ENCODE results near the gene GOPC.

Gene GOPC

GRCh38 chr6:117595099-117595923, 7.0 kb downstream of the GOPC start:
- FAIRE-seq: no peak

GRCh38 chr6:117592983-117593759, 9.1 kb downstream of the GOPC start:
- no peak for FAIRE-seq

GRCh38 chr6:117591405-117591804, 10.9 kb downstream of the GOPC start:
- FAIRE-seq: no peak

- FAIRE-seq: no peak
Observed at GRCh38 chr6:117590447-117590846, 11.9 kb downstream of the GOPC start.

- FAIRE-seq: no peak
Observed at GRCh38 chr6:117585647-117586046, 16.7 kb downstream of the GOPC start.

- FAIRE-seq: no peak
Observed at GRCh38 chr6:117574198-117574597, 28.1 kb downstream of the GOPC start.

GRCh38 chr6:117573006-117573680, 29.2 kb downstream of the GOPC start:
- FAIRE-seq: no peak

- no peak for FAIRE-seq
Observed at GRCh38 chr6:117568831-117569410, 33.4 kb downstream of the GOPC start.

- no peak for FAIRE-seq
Observed at GRCh38 chr6:117568247-117568646, 34.1 kb downstream of the GOPC start.

- FAIRE-seq: no peak
Observed at GRCh38 chr6:117564681-117565080, 37.6 kb downstream of the GOPC start.

GRCh38 chr6:117561128-117561527, 41.2 kb downstream of the GOPC start:
- FAIRE-seq: no peak

- FAIRE-seq: no peak
Observed at GRCh38 chr6:117559299-117559698, 43.0 kb downstream of the GOPC start.

- no peak for FAIRE-seq
Observed at GRCh38 chr6:117558818-117559217, 43.5 kb downstream of the GOPC start.

GRCh38 chr6:117557951-117558350, 44.4 kb downstream of the GOPC start:
- no peak for FAIRE-seq

GRCh38 chr6:117555882-117556498, 46.3 kb downstream of the GOPC start:
- peak; percentile 94 for FAIRE-seq

- no peak for FAIRE-seq
Observed at GRCh38 chr6:117555262-117555849, 47.0 kb downstream of the GOPC start.

GRCh38 chr6:117553142-117553541, 49.2 kb downstream of the GOPC start:
- FAIRE-seq: no peak

- FAIRE-seq: no peak
Observed at GRCh38 chr6:117552618-117553017, 49.7 kb downstream of the GOPC start.

GRCh38 chr6:117550618-117551242, 51.6 kb downstream of the GOPC start:
- FAIRE-seq: no peak

- FAIRE-seq: no peak
Observed at GRCh38 chr6:117550078-117550600, 52.2 kb downstream of the GOPC start.

- no peak for FAIRE-seq
Observed at GRCh38 chr6:117549611-117550010, 52.7 kb downstream of the GOPC start.
